PC-9 (cell line): ENCODE results near the gene OPTN. TPM values are rescaled to one million over a fixed set of nuclear protein-coding genes. Genes with fewer than 3 reads are reported as not detected.

Experiments used
- BruUV-seq: library from RNA; stranded (reverse); fragments of 400-500 nt; replicated peaks from 2 replicates; lab custom pipeline; 2021; lab: Mats Ljungman, UMichigan
- CTCF ChIA-PET: fragments of 300-600 bp; sonication (Branson Sonifier 250); formaldehyde crosslinking; loops from one replicate; lab custom pipeline; 2022; ENCODE audit warnings: antibody characterized with exemption; lab: Charles Lee
- POLR2A ChIA-PET: fragments of 300-600 bp; sonication (Branson Sonifier 250); formaldehyde crosslinking; loops from one replicate; lab custom pipeline; 2022; ENCODE audit warnings: antibody characterized with exemption; ENCODE audit not compliant: unreplicated experiment; lab: Charles Lee
- DNase-seq, 2 experiments: peaks; one replicate each; pipeline versions ENCODE4 v3.0.0 to v3.0.0-alpha.2; 2015 to 2022; ENCODE audit warnings: mixed read lengths in 1 of 2
- H2AFZ ChIP-seq: fragments of 200-600 bp; sonication (generic); 2 replicates; pipeline ENCODE4 v1.8.1; 2017; ENCODE audit warnings: antibody characterized with exemption
- H3F3A ChIP-seq: fragments of 200-600 bp; sonication (generic); 2 replicates; pipeline ENCODE4 v1.8.1; 2017; ENCODE audit warnings: antibody characterized with exemption, mild to moderate bottlenecking, low read depth; ENCODE audit not compliant: insufficient read depth
- H3K27ac ChIP-seq: fragments of 200-600 bp; sonication (generic); 2 replicates; pipeline ENCODE4 v1.6.1; 2016; ENCODE audit warnings: mixed run types
- H3K27me3 ChIP-seq: fragments of 200-600 bp; sonication (generic); 2 replicates; pipeline ENCODE4 v1.6.1; 2016; ENCODE audit warnings: low read depth, mixed run types; ENCODE audit not compliant: insufficient read depth
- H3K36me3 ChIP-seq: fragments of 200-600 bp; sonication (generic); 2 replicates; pipeline ENCODE4 v1.6.1; 2016; ENCODE audit warnings: low read depth, mixed run types
- H3K4me1 ChIP-seq: fragments of 200-600 bp; sonication (generic); replicated peaks from 2 replicates; pipeline ENCODE4 v1.6.1; 2016; ENCODE audit warnings: mixed run types; ENCODE audit not compliant: insufficient read depth
- H3K4me2 ChIP-seq: fragments of 200-600 bp; sonication (generic); 2 replicates; pipeline ENCODE4 v1.6.1; 2017; ENCODE audit warnings: mixed run types
- H3K4me3 ChIP-seq: fragments of 200-600 bp; sonication (generic); 2 replicates; pipeline ENCODE4 v1.6.1; 2016; ENCODE audit warnings: mixed run types
- H3K79me2 ChIP-seq: fragments of 200-600 bp; sonication (generic); 2 replicates; pipeline ENCODE4 v1.6.1; 2017; ENCODE audit warnings: low read depth, mixed run types
- H3K9me2 ChIP-seq: fragments of 200-600 bp; sonication (generic); 2 replicates; pipeline ENCODE4 v1.8.1; 2017; ENCODE audit warnings: mild to moderate bottlenecking; ENCODE audit not compliant: insufficient read depth
- H3K9me3 ChIP-seq: fragments of 200-600 bp; sonication (generic); 2 replicates; pipeline ENCODE4 v1.8.1; 2016; ENCODE audit warnings: low read depth; ENCODE audit not compliant: insufficient read depth
- H4K20me1 ChIP-seq: fragments of 200-600 bp; sonication (generic); 2 replicates; pipeline ENCODE4 v1.8.1; 2017; ENCODE audit not compliant: insufficient read depth
- CTCF ChIP-seq: fragments of 200-600 bp; sonication (generic); conservative IDR thresholded peaks from 2 replicates; pipeline ENCODE4 v1.6.1; 2017; ENCODE audit warnings: mixed run types, antibody characterized with exemption, mild to moderate bottlenecking, moderate library complexity
- EZH2 ChIP-seq: fragments of 200-600 bp; sonication (generic); IDR thresholded peaks from 2 replicates; pipeline ENCODE4 v1.8.0; 2017; ENCODE audit warnings: antibody characterized with exemption, low read depth
- intact Hi-C: fragments of 100-400 bp; cut with micrococcal nuclease; formaldehyde crosslinking; loops from one replicate; pipeline ENCODE4 v1.10.0; 2022; ENCODE audit not compliant: unreplicated experiment
- total RNA-seq: library from RNA; stranded (reverse); gene quantifications from 2 replicates; pipeline ENCODE4 v1.2.3, GENCODE V29; 2021

The OPTN gene
- total RNA-seq, 1 experiment from 2014 or later: 26.6 TPM

GRCh38 chr10:13165177-13165576 is 65.2 kb downstream of the OPTN start:
- ChIA-PET CTCF (no interaction called here), POLR2A (no interaction called here)
- Histone ChIP-seq H3K36me3 (no peaks in the 10 kb centered on the region), H3K79me2 (peaks cover 16% of the 10 kb centered on the region), H3K9me2 (no peaks in the 10 kb centered on the region), H2AFZ (no peak overlapping the region), H3K4me2 (no peak overlapping the region), H3K4me1 (peaks cover 14% of the 10 kb centered on the region; the same call in 1 of the 2 replicates), H4K20me1 (no peaks in the 10 kb centered on the region), H3F3A (no peaks in the 10 kb centered on the region), H3K4me3 (no peak overlapping the region), H3K27me3 (no peaks in the 10 kb centered on the region), H3K9me3 (no peaks in the 10 kb centered on the region), H3K27ac (no peak overlapping the region)
- no peak for DNase-seq
- no TSS peak for BruUV-seq
- TF ChIP-seq EZH2: no peak
- TF ChIP-seq CTCF: no peak
- intact Hi-C loops: no loop called here

DNA sequence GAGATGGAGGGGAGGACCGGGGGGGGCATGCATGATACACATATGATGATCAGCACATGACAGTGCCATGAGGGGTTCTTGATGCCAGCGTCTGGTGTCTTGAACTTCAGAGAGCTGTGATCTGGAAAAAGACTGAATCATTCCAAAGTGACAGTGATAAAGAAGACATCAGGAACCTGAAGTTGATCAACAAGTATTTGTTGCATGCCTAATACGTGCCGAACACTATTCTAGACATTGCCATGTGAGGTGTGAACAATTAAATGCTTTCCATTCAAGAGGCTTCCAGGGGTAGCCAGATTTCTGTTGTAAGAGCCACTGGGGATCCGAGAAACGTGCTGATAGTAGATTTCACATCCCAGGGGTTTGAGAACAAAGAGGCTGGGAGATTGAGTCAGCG is 67.6 kb downstream of the OPTN start:
- no peaks in the 10 kb centered on the region for H4K20me1 ChIP-seq
- H3K27me3 ChIP-seq: no peaks in the 10 kb centered on the region
- intact Hi-C loops: no loop called here
- no peaks in the 10 kb centered on the region for H3K36me3 ChIP-seq
- H2AFZ ChIP-seq: no peak overlapping the region
- H3K9me3 ChIP-seq: no peaks in the 10 kb centered on the region
- H3K27ac ChIP-seq: no peak overlapping the region
- no peaks in the 10 kb centered on the region for H3K9me2 ChIP-seq
- no peak overlapping the region for H3K4me3 ChIP-seq
- no peak for DNase-seq
- TF ChIP-seq CTCF (no peak), EZH2 (no peak)
- BruUV-seq: no TSS peak
- no peaks in the 10 kb centered on the region for H3K4me1 ChIP-seq
- ChIA-PET CTCF (no interaction called here), POLR2A (no interaction called here)
- H3K79me2 ChIP-seq: peaks cover 5% of the 10 kb centered on the region; the same call in 1 of the 2 replicates
- H3F3A ChIP-seq: no peaks in the 10 kb centered on the region
- no peak overlapping the region for H3K4me2 ChIP-seq

GRCh38 chr10:13168781-13169180 is 68.8 kb downstream of the OPTN start:
- Histone ChIP-seq H3K36me3 (no peaks in the 10 kb centered on the region), H3K4me1 (no peaks in the 10 kb centered on the region), H3F3A (no peaks in the 10 kb centered on the region), H3K9me3 (no peaks in the 10 kb centered on the region), H3K4me3 (no peak overlapping the region), H3K27me3 (no peaks in the 10 kb centered on the region), H3K79me2 (no peaks in the 10 kb centered on the region), H3K9me2 (no peaks in the 10 kb centered on the region), H4K20me1 (no peaks in the 10 kb centered on the region), H3K27ac (no peak overlapping the region), H3K4me2 (no peak overlapping the region), H2AFZ (no peak overlapping the region)
- no TSS peak for BruUV-seq
- no peak for TF ChIP-seq CTCF
- ChIA-PET CTCF (interaction anchor here (0.8 kb wide), 1 partner anchor 957 kb away, joined by 3 read pairs; no protein-coding TSS in a partner anchor), POLR2A (no interaction called here)
- DNase-seq: no peak
- intact Hi-C loops: no loop called here
